HepG2 (cell line): ENCODE results near the gene GRHL1. TPM values are rescaled to one million over a fixed set of nuclear protein-coding genes. Genes with fewer than 3 reads are reported as not detected.

Experiments used
- ARNTL ChIP-seq: sonication (generic); formaldehyde crosslinking; IDR thresholded peaks from 2 replicates; pipeline ENCODE4 v1.4.0; 2020; ENCODE audit warnings: mild to moderate bottlenecking, missing genetic modification reagents
- ETV5 ChIP-seq: IDR thresholded peaks from 2 replicates; pipeline ENCODE4 v1.6.1; 2018; ENCODE audit warnings: missing biosample characterization, missing genetic modification reagents, inconsistent platforms, borderline replicate concordance
- HES4 ChIP-seq: sonication (generic); formaldehyde crosslinking; IDR thresholded peaks from 2 replicates; pipeline ENCODE4 v1.9.0; 2021; ENCODE audit warnings: mild to moderate bottlenecking, missing genetic modification reagents, borderline replicate concordance
- JUN ChIP-seq: sonication (generic); formaldehyde crosslinking; IDR thresholded peaks from 2 replicates; pipeline ENCODE4 v1.4.0; 2020; ENCODE audit warnings: mild to moderate bottlenecking, missing genetic modification reagents
- NFE2 ChIP-seq: sonication (generic); formaldehyde crosslinking; IDR thresholded peaks from 2 replicates; pipeline ENCODE4 v1.4.0; 2020; ENCODE audit warnings: missing genetic modification reagents
- NFIB ChIP-seq: sonication (generic); formaldehyde crosslinking; IDR thresholded peaks from 2 replicates; pipeline ENCODE4 v1.9.0; 2021; ENCODE audit warnings: missing genetic modification reagents, mild to moderate bottlenecking, borderline replicate concordance
- PAWR ChIP-seq: sonication (generic); formaldehyde crosslinking; IDR thresholded peaks from 2 replicates; pipeline ENCODE4 v1.4.0; 2020; ENCODE audit warnings: missing genetic modification reagents, mild to moderate bottlenecking, borderline replicate concordance
- REXO4 ChIP-seq: sonication (generic); formaldehyde crosslinking; IDR thresholded peaks from 2 replicates; pipeline ENCODE4 v1.8.0; 2022; ENCODE audit warnings: missing genetic modification reagents, mild to moderate bottlenecking, borderline replicate concordance
- SIN3B ChIP-seq: fragments of 150-350 bp; IDR thresholded peaks from 2 replicates; pipeline ENCODE4 v1.6.1; 2014; ENCODE audit warnings: low read length
- SMAD3 ChIP-seq: sonication (generic); formaldehyde crosslinking; IDR thresholded peaks from 2 replicates; pipeline ENCODE4 v1.4.0; 2020; ENCODE audit warnings: missing genetic modification reagents
- ZNF3 ChIP-seq: IDR thresholded peaks from 2 replicates; pipeline ENCODE4 v1.7.0; 2017; ENCODE audit warnings: inconsistent platforms
- ZNF451 ChIP-seq: sonication (generic); formaldehyde crosslinking; IDR thresholded peaks from 2 replicates; pipeline ENCODE4 v1.5.0; 2020; ENCODE audit warnings: mild to moderate bottlenecking, missing genetic modification reagents
- ZNF549 ChIP-seq: sonication (generic); formaldehyde crosslinking; IDR thresholded peaks from 2 replicates; pipeline ENCODE4 v1.5.0; 2020; ENCODE audit warnings: missing genetic modification reagents
- ZNF713 ChIP-seq: sonication (generic); formaldehyde crosslinking; IDR thresholded peaks from 2 replicates; pipeline ENCODE4 v1.4.0; 2020; ENCODE audit warnings: mild to moderate bottlenecking, missing genetic modification reagents
- ZNF773 ChIP-seq: sonication (generic); formaldehyde crosslinking; IDR thresholded peaks from 2 replicates; pipeline ENCODE4 v1.4.0; 2020; ENCODE audit warnings: missing genetic modification reagents, borderline replicate concordance
- polyA plus RNA-seq, 8 experiments: library from polyadenylated mRNA; depleted of rRNA in 3 of 8; stranded (reverse) in 7 of 8; unstranded in 1 of 8; fragments of >200 nt; fragmentation: Illumina TruSeq in 4 of 8; extraction: Trizol in 4 of 8; gene quantifications; 2 replicates each; pipeline versions ENCODE4 v1.2.1 to v1.2.3, GENCODE V29; 2011 to 2016; ENCODE audit warnings: low read depth in 4 of 8, missing spikeins in 1 of 8, mixed read lengths in 1 of 8; ENCODE audit not compliant: insufficient read depth in 1 of 8
- total RNA-seq, 5 experiments: library from RNA; depleted of rRNA; stranded (reverse); fragments of >200 nt; fragmentation: Illumina TruSeq; extraction: Trizol; gene quantifications; 2 replicates each; pipeline ENCODE4 v1.2.3, GENCODE V29; 2016; ENCODE audit warnings: low read depth in 1 of 5
- TF ChIP-seq, protein P1 (sequence below): IDR thresholded peaks from 2 replicates; pipeline ENCODE4 v1.6.1; 2012; ENCODE audit warnings: inconsistent platforms
- TF ChIP-seq, protein P2 (sequence below): sonication (generic); formaldehyde crosslinking; IDR thresholded peaks from 2 replicates; pipeline ENCODE4 v1.5.1; 2020; ENCODE audit warnings: missing genetic modification reagents, mild to moderate bottlenecking, borderline replicate concordance
- TF ChIP-seq, protein P3 (sequence below): sonication (generic); formaldehyde crosslinking; IDR thresholded peaks from 2 replicates; pipeline ENCODE4 v1.8.1; 2023; ENCODE audit warnings: mild to moderate bottlenecking, missing genetic modification reagents
- TF ChIP-seq, protein P4 (sequence below): sonication (generic); formaldehyde crosslinking; IDR thresholded peaks from 2 replicates; pipeline ENCODE4 v1.4.0; 2020; ENCODE audit warnings: mild to moderate bottlenecking, low read depth, missing genetic modification reagents
- TF ChIP-seq, protein P5 (sequence below): sonication (generic); formaldehyde crosslinking; IDR thresholded peaks from 2 replicates; pipeline ENCODE4 v1.4.0; 2020; ENCODE audit warnings: missing genetic modification reagents, mild to moderate bottlenecking, borderline replicate concordance
- TF ChIP-seq, protein P6 (sequence below): sonication (generic); formaldehyde crosslinking; IDR thresholded peaks from 2 replicates; pipeline ENCODE4 v1.5.0; 2020; ENCODE audit warnings: missing genetic modification reagents, mild to moderate bottlenecking, borderline replicate concordance

Gene GRHL1
- total and polyA plus RNA-seq, 2 of the 13 experiments (the other 11 are each of a cell fraction or from before 2014, with no cell fraction given), result 9.3 to 12.0 TPM

DNA sequence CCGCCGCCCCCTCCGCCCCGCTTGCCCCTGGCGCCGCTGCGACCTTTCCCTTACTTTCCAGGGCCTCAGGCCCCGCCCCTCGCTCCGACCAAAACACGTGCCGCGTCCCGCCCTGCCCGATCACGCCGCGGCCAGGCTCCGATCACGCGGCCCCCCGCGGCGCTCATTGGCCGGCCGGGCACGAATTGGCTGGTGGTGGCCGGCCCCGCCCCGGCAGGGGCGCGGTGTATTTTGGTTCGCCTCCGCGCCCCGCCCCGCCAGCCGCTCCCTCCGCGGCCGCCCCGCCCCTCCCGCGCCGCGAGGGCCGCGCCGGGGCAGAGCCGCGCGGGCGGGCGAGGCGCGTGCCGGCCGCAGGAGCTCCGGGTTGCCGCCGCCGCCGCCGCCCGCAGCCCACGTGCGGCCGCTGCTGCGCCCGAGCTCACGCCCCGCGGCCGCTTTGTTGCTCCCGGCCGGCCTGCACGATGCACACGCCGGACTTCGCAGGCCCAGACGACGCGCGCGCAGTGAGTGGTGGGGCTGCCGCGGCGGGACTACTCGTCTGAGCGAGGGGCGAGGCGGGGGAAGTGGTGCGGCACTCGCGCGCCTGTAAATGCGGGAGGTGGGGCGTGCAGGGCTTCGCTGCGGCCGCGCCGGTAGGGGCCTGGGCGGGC, 91.9 kb downstream of the GRHL1 start, which contains the start of gene KLF11 (continued):
- TF ChIP-seq ZNF451 (CRISPR knock-in tag) (0 out of 2 replicates have a peak, but pooled peaks have one; percentile 79), ARNTL (CRISPR knock-in tag) (peak; percentile 98), ETV5 (peak; percentile 21; the same call in 1 of the 2 replicates), ZNF773 (peak; percentile 93; the same call in 1 of the 2 replicates), ZNF3 (CRISPR knock-in tag) (no peak), NFE2 (CRISPR knock-in tag) (no peak), HES4 (peak; percentile 95; the same call in 1 of the 2 replicates), SMAD3 (no peak), ZNF549 (CRISPR knock-in tag) (0 out of 2 replicates have a peak, but pooled peaks have one; percentile 48), ZNF713 (CRISPR knock-in tag) (no peak), PAWR (CRISPR knock-in tag) (no peak), SIN3B (no peak), NFIB (0 out of 2 replicates have a peak, but pooled peaks have one; percentile 72), REXO4 (CRISPR knock-in tag) (no peak), JUN (CRISPR knock-in tag) (peak; percentile 61; the same call in 1 of the 2 replicates)
- TF ChIP-seq, protein P1, sequence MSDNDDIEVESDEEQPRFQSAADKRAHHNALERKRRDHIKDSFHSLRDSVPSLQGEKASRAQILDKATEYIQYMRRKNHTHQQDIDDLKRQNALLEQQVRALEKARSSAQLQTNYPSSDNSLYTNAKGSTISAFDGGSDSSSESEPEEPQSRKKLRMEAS, result peak; percentile 99
- TF ChIP-seq, protein P2, sequence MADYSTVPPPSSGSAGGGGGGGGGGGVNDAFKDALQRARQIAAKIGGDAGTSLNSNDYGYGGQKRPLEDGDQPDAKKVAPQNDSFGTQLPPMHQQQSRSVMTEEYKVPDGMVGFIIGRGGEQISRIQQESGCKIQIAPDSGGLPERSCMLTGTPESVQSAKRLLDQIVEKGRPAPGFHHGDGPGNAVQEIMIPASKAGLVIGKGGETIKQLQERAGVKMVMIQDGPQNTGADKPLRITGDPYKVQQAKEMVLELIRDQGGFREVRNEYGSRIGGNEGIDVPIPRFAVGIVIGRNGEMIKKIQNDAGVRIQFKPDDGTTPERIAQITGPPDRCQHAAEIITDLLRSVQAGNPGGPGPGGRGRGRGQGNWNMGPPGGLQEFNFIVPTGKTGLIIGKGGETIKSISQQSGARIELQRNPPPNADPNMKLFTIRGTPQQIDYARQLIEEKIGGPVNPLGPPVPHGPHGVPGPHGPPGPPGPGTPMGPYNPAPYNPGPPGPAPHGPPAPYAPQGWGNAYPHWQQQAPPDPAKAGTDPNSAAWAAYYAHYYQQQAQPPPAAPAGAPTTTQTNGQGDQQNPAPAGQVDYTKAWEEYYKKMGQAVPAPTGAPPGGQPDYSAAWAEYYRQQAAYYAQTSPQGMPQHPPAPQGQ, result no peak
- TF ChIP-seq, protein P3, sequence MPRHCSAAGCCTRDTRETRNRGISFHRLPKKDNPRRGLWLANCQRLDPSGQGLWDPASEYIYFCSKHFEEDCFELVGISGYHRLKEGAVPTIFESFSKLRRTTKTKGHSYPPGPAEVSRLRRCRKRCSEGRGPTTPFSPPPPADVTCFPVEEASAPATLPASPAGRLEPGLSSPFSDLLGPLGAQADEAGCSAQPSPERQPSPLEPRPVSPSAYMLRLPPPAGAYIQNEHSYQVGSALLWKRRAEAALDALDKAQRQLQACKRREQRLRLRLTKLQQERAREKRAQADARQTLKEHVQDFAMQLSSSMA, result peak; percentile 87; the same call in 1 of the 2 replicates
- TF ChIP-seq, protein P4, sequence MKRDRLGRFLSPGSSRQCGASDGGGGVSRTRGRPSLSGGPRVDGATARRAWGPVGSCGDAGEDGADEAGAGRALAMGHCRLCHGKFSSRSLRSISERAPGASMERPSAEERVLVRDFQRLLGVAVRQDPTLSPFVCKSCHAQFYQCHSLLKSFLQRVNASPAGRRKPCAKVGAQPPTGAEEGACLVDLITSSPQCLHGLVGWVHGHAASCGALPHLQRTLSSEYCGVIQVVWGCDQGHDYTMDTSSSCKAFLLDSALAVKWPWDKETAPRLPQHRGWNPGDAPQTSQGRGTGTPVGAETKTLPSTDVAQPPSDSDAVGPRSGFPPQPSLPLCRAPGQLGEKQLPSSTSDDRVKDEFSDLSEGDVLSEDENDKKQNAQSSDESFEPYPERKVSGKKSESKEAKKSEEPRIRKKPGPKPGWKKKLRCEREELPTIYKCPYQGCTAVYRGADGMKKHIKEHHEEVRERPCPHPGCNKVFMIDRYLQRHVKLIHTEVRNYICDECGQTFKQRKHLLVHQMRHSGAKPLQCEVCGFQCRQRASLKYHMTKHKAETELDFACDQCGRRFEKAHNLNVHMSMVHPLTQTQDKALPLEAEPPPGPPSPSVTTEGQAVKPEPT (CRISPR knock-in tag), result peak; percentile 98
- TF ChIP-seq, protein P5, sequence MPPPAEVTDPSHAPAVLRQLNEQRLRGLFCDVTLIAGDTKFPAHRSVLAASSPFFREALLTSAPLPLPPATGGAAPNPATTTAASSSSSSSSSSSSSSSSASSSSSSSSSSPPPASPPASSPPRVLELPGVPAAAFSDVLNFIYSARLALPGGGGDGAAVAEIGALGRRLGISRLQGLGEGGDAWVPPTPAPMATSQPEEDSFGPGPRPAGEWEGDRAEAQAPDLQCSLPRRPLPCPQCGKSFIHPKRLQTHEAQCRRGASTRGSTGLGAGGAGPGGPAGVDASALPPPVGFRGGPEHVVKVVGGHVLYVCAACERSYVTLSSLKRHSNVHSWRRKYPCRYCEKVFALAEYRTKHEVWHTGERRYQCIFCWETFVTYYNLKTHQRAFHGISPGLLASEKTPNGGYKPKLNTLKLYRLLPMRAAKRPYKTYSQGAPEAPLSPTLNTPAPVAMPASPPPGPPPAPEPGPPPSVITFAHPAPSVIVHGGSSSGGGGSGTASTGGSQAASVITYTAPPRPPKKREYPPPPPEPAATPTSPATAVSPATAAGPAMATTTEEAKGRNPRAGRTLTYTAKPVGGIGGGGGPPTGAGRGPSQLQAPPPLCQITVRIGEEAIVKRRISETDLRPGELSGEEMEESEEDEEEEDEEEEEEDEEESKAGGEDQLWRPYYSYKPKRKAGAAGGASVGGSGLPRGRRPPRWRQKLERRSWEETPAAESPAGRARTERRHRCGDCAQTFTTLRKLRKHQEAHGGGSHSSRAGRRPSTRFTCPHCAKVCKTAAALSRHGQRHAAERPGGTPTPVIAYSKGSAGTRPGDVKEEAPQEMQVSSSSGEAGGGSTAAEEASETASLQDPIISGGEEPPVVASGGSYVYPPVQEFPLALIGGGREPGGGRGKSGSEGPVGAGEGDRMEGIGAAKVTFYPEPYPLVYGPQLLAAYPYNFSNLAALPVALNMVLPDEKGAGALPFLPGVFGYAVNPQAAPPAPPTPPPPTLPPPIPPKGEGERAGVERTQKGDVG (CRISPR knock-in tag), result no peak
- TF ChIP-seq, protein P6, sequence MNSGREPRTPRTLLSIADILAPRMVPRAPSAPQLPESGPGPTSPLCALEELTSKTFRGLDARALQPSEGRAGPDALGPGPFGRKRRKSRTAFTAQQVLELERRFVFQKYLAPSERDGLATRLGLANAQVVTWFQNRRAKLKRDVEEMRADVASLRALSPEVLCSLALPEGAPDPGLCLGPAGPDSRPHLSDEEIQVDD (CRISPR knock-in tag), result peak; percentile 99; the same call in 1 of the 2 replicates
